K562 (cell line): ENCODE measurements around the gene DCAF15. TPM values are rescaled to one million over a fixed set of nuclear protein-coding genes. Genes with fewer than 3 reads are reported as not detected.

ENCODE experiments used
- ATAC-seq: fragments of 200-7000 bp; cut with Tn5 transposase; 3 replicates; pipeline ENCODE4 v1.9.1; 2020; ENCODE audit warnings: moderate library complexity
- BruUV-seq: library from RNA; stranded (reverse); fragments of 400-500 nt; replicated peaks from 2 replicates; lab custom pipeline; 2021; lab: Mats Ljungman, UMichigan
- CTCF ChIA-PET: fragments of 300-600 bp; formaldehyde crosslinking; extraction: SDS; loops from one replicate; lab custom pipeline; 2021; ENCODE audit warnings: low intra/inter-chr PET ratio; lab: Yijun Ruan, JAX
- POLR2A ChIA-PET: fragments of 300-600, 350-650 bp; sonication (Branson Sonifier 250); formaldehyde crosslinking; extraction: SDS; loops from one replicate; lab custom pipeline; 2021; ENCODE audit warnings: antibody characterized with exemption, inconsistent platforms; lab: Yijun Ruan, JAX
- DNase-seq, 4 experiments: peaks; one replicate each; pipeline versions ENCODE4 v3.0.0 to v3.0.0-alpha.2; 2011 to 2018; ENCODE audit warnings: low spot score in 3 of 4, mixed read lengths in 3 of 4; ENCODE audit errors: extremely low read depth in 1 of 4
- FAIRE-seq: peaks from 2 replicates; lab custom pipeline; 2011; peaks lifted over from hg19 to GRCh38; lab: Jason Lieb, UNC
- H2AFZ ChIP-seq: 2 replicates; pipeline ENCODE4 v1.6.0; 2011; ENCODE audit warnings: low read depth, low read length, control low read depth, inconsistent platforms
- H3K27ac ChIP-seq: fragments of 200-600 bp; 3 replicates; pipeline ENCODE4 v1.8.0; 2011; ENCODE audit warnings: low read depth, mild to moderate bottlenecking, control low read depth, inconsistent platforms, low read length, moderate library complexity, mixed read lengths; ENCODE audit errors: extremely low read depth
- H3K27me3 ChIP-seq, 2 experiments: fragments of 300-600 bp in 1 of 2; 2 replicates in 1 of 2; 3 replicates in 1 of 2; pipeline versions ENCODE4 v1.6.0 to v1.8.0; 2011; ENCODE audit warnings: inconsistent platforms in 2 of 2, low read length in 2 of 2, mild to moderate bottlenecking in 1 of 2, mixed read lengths in 1 of 2, moderate library complexity in 1 of 2; ENCODE audit not compliant: control insufficient read depth in 2 of 2, insufficient read depth in 2 of 2
- H3K36me3 ChIP-seq: fragments of 300-600 bp; 3 replicates; pipeline ENCODE4 v1.8.0; 2011; ENCODE audit warnings: mild to moderate bottlenecking, low read length, inconsistent platforms; ENCODE audit not compliant: control insufficient read depth, insufficient read depth
- H3K4me1 ChIP-seq, 2 experiments: fragments of 200-600 bp in 1 of 2; replicated peaks in 1 of 2; 2 replicates in 1 of 2; 3 replicates in 1 of 2; pipeline versions ENCODE4 v1.5.1 to v1.8.0; 2011; ENCODE audit warnings: inconsistent platforms in 2 of 2, low read length in 2 of 2, mild to moderate bottlenecking in 1 of 2, mixed read lengths in 1 of 2, moderate library complexity in 1 of 2; ENCODE audit not compliant: control insufficient read depth in 2 of 2, insufficient read depth in 2 of 2
- H3K4me2 ChIP-seq: 2 replicates; pipeline ENCODE4 v1.6.1; 2011; ENCODE audit warnings: low read length, control low read depth, inconsistent platforms, mixed read lengths; ENCODE audit not compliant: insufficient read depth
- H3K4me3 ChIP-seq: fragments of 200-600 bp; sonication (generic), shearing (Covaris generic); 2 replicates; pipeline ENCODE4 v1.5.1; 2016; ENCODE audit warnings: control low read depth, inconsistent platforms
- H3K79me2 ChIP-seq: fragments of 200-600 bp; 3 replicates; pipeline ENCODE4 v1.8.0; 2011; ENCODE audit warnings: low read length, inconsistent platforms; ENCODE audit not compliant: control insufficient read depth, insufficient read depth
- H3K9ac ChIP-seq, 2 experiments: 2 replicates each; pipeline versions ENCODE4 v1.6.0 to v1.6.1; 2011; ENCODE audit warnings: low read depth in 2 of 2, low read length in 2 of 2, control low read depth in 1 of 2, inconsistent platforms in 1 of 2, mild to moderate bottlenecking in 1 of 2, mixed read lengths in 1 of 2; ENCODE audit not compliant: insufficient read depth in 1 of 2
- H3K9me1 ChIP-seq: one replicate; pipeline ENCODE4 v1.6.0; 2011; ENCODE audit warnings: inconsistent platforms, mild to moderate bottlenecking, low read length, moderate library complexity; ENCODE audit not compliant: control insufficient read depth, insufficient read depth
- H3K9me3 ChIP-seq: replicated peaks from 2 replicates; pipeline ENCODE4 v1.5.1; 2011; ENCODE audit warnings: low read depth, low read length, inconsistent platforms; ENCODE audit not compliant: control insufficient read depth, insufficient read depth
- H4K20me1 ChIP-seq: replicated peaks from 2 replicates; pipeline ENCODE4 v1.6.1; 2011; ENCODE audit warnings: low read length, inconsistent platforms, mixed read lengths; ENCODE audit not compliant: control insufficient read depth, insufficient read depth
- MAZ ChIP-seq, 2 experiments: fragments of 450-650 bp in 1 of 2; sonication (generic) in 1 of 2; formaldehyde crosslinking; IDR thresholded peaks in 1 of 2; conservative IDR thresholded peaks in 1 of 2; 2 replicates each; pipeline versions ENCODE4 v1.4.0 to v1.5.0; 2020; ENCODE audit warnings: mild to moderate bottlenecking in 1 of 2, missing genetic modification reagents in 1 of 2
- NCOR1 ChIP-seq: fragments of 450-650 bp; IDR thresholded peaks from 2 replicates; pipeline ENCODE4 v1.6.1; 2016; ENCODE audit warnings: mild to moderate bottlenecking, moderate library complexity
- POLR2A ChIP-seq: fragments of 450-650 bp; conservative IDR thresholded peaks from 2 replicates; pipeline ENCODE4 v1.6.1; 2016
- POLR2G ChIP-seq: fragments of 200-400 bp; formaldehyde crosslinking; IDR thresholded peaks from 2 replicates; pipeline ENCODE4 v1.6.1; 2017; ENCODE audit warnings: low read depth, mild to moderate bottlenecking, antibody characterized with exemption, low read length, moderate library complexity
- RBFOX2 ChIP-seq: fragments of 200-400 bp; formaldehyde crosslinking; IDR thresholded peaks from 2 replicates; pipeline ENCODE4 v1.6.1; 2017; ENCODE audit warnings: low read depth, mild to moderate bottlenecking, low read length, moderate library complexity
- SLC30A9 ChIP-seq: fragments of 250-450 bp; sonication (Bioruptor Pico); IDR thresholded peaks from 2 replicates; pipeline ENCODE4 v1.8.0; 2022; ENCODE audit warnings: mild to moderate bottlenecking, moderate library complexity
- SMAD4 ChIP-seq: fragments of 250-450 bp; sonication (Bioruptor Pico); conservative IDR thresholded peaks from 2 replicates; pipeline ENCODE4 v1.8.0; 2021; ENCODE audit warnings: inconsistent platforms, mild to moderate bottlenecking, moderate library complexity
- SUPT5H ChIP-seq: fragments of 450-650 bp; IDR thresholded peaks from 2 replicates; pipeline ENCODE4 v1.6.1; 2016
- TRIM25 ChIP-seq: fragments of 450-650 bp; IDR thresholded peaks from 2 replicates; pipeline ENCODE4 v1.7.0; 2016; ENCODE audit warnings: borderline replicate concordance
- ZFP91 ChIP-seq: sonication (generic); formaldehyde crosslinking; IDR thresholded peaks from 2 replicates; pipeline ENCODE4 v1.8.0; 2022; ENCODE audit warnings: mild to moderate bottlenecking, missing genetic modification reagents
- ZNF398 ChIP-seq: fragments of 250-450 bp; sonication (Bioruptor Pico); IDR thresholded peaks from 2 replicates; pipeline ENCODE4 v1.8.0; 2021; ENCODE audit warnings: moderate library complexity, mild to moderate bottlenecking, inconsistent platforms
- WGBS: fragments of 100-300 bp; shearing (Covaris generic); methylation state at CpG from one replicate; pipeline ENCODE4 v1.1.6; 2016; ENCODE audit warnings: low coverage, mixed read lengths; ENCODE audit not compliant: insufficient coverage; ENCODE audit errors: missing lambda C conversion rate; 5-methylcytosine and 5-hydroxymethylcytosine counted together
- in situ Hi-C: fragments of 300-500 bp; cut with MboI; formaldehyde crosslinking; loops from 4 replicates; pipeline ENCODE4 v1.15.0; 2018; ENCODE audit warnings: inconsistent platforms, mixed read lengths
- intact Hi-C: fragments of 100-400 bp; cut with micrococcal nuclease; formaldehyde crosslinking; loops from 2 replicates; pipeline ENCODE4 v1.14.2; 2022
- polyA plus RNA-seq, 8 experiments: library from polyadenylated mRNA; depleted of rRNA in 4 of 8; stranded (reverse) in 5 of 8; unstranded in 3 of 8; fragments of >200 nt; fragmentation: Nextera tagmentation in 2 of 8; fragmentation: Illumina TruSeq in 1 of 8; extraction: Ambion mirVana in 2 of 8; extraction: Trizol in 1 of 8; gene quantifications; 2 replicates each; pipeline versions ENCODE4 v1.2.1 to v1.2.3, GENCODE V29; 2011 to 2014; ENCODE audit warnings: inconsistent platforms in 1 of 8, missing spikeins in 1 of 8
- total RNA-seq, 7 experiments: library from RNA; depleted of rRNA in 6 of 7; stranded (reverse); fragments of >200 nt in 6 of 7; fragmentation: Illumina TruSeq in 2 of 7; extraction: Trizol in 2 of 7; gene quantifications; 2 replicates each; pipeline versions ENCODE4 v1.2.1 to v1.2.3, GENCODE V29; 2011 to 2021; ENCODE audit warnings: low replicate concordance in 1 of 7

The DCAF15 gene
- total and polyA plus RNA-seq, 9 of the 15 experiments (the other 6 are each of a cell fraction or from before 2014, with no cell fraction given): 0.17 to 68.5 (median 27.7) TPM

- TF ChIP-seq TRIM25: no peak
Measured at GRCh38 chr19:13960863-13961784, 8.8 kb downstream of the DCAF15 start (continued).

- BruUV-seq: no TSS peak
- H3K27me3 ChIP-seq: no peaks in the 10 kb centered on the region
- in situ Hi-C loops (no loop called here), intact Hi-C loops (no loop called here)
- no peak overlapping the region for H3K4me2 ChIP-seq
- no peak for ATAC-seq
- H3K9ac ChIP-seq: no peak overlapping the region
- WGBS: 93% methylated on average over 25 of the region's 55 CpGs
- H4K20me1 ChIP-seq: no peaks in the 10 kb centered on the region
- ChIA-PET CTCF (no interaction called here), POLR2A (interaction anchor here (0.6 to 4.1 kb wide), 3 partner anchors 9 to 69 kb away, joined by 3 to 12 read pairs (median 3); partner anchors contain the start of gene DCAF15)
- no peak overlapping the region for H3K27ac ChIP-seq
- DNase-seq: peak in 2 of 4 experiments; percentile 35 to 38
- no peaks in the 10 kb centered on the region for H3K79me2 ChIP-seq
- H3K4me3 ChIP-seq: no peak overlapping the region
- H3K9me3 ChIP-seq: no peaks in the 10 kb centered on the region
- peaks cover 83% of the 10 kb centered on the region; the same call in 2 of the 3 replicates for H3K36me3 ChIP-seq
- no peaks in the 10 kb centered on the region for H3K9me1 ChIP-seq
- H2AFZ ChIP-seq: no peak overlapping the region
- FAIRE-seq: no peak
- H3K4me1 ChIP-seq: peaks cover 7 to 58% of the 10 kb centered on the region in 2 experiments; a peak in 4 of 5 replicates
- TF ChIP-seq RBFOX2: peak; percentile 32; the same call in 1 of the 2 replicates
- TF ChIP-seq ZFP91 (CRISPR knock-in tag): no peak
- TF ChIP-seq SMAD4 (CRISPR knock-in tag): no peak
- TF ChIP-seq ZNF398 (CRISPR knock-in tag): no peak
- no peak for TF ChIP-seq NCOR1
- peak; percentile 38; the same call in 1 of the 2 replicates for TF ChIP-seq POLR2A
- peak; percentile 34 for TF ChIP-seq SUPT5H
- TF ChIP-seq SLC30A9 (CRISPR knock-in tag): no peak
- TF ChIP-seq POLR2G: peak; percentile 33; the same call in 1 of the 2 replicates
- TF ChIP-seq MAZ (CRISPR knock-in tag; conservative IDR thresholded peaks at IDR 0.05 in 1 of 2, IDR thresholded peaks at IDR 0.05 in 1 of 2): no peak
Measured at GRCh38 chr19:13961826-13962698, 9.8 kb downstream of the DCAF15 start.
